ENCODE measurements around the gene NCOA1. TPM values are rescaled to one million over a fixed set of nuclear protein-coding genes. Genes with fewer than 3 reads are reported as not detected.
"Not testable (repeated sequence)": the region's sequence is repeated elsewhere in the genome, so short reads cannot be mapped to it uniquely, and the experiment has no call there.

Gene NCOA1
- total RNA-seq, 2 experiments from 2014 or later, result 6.1 to 12.1 TPM

- peaks cover 13% of the 10 kb centered on the region for H3K4me1 ChIP-seq (ENCODE audit: insufficient read depth, low read length, poor library complexity, severe bottlenecking)
- H3K79me2 ChIP-seq (ENCODE audit: insufficient read depth, low read depth, low read length), result peaks cover 73% of the 10 kb centered on the region
- H3K4me2 ChIP-seq (ENCODE audit: low read length), result no peak overlapping the region
- no peak for TF ChIP-seq EZH2phosphoT487 (IDR thresholded peaks at IDR 0.05; ENCODE audit: borderline replicate concordance, low read depth, low read length)
- no peak for TF ChIP-seq CTCF (conservative IDR thresholded peaks at IDR 0.05; ENCODE audit: low read length)
- H3K9me2 ChIP-seq (ENCODE audit: insufficient read depth, low read length), result no peaks in the 10 kb centered on the region
- H4K20me1 ChIP-seq (ENCODE audit: insufficient read depth, low read length), result peaks cover 6% of the 10 kb centered on the region; the same call in 1 of the 2 replicates
- no peaks in the 10 kb centered on the region for H3K9me3 ChIP-seq (ENCODE audit: low read length)
- CTCF ChIA-PET (ENCODE audit: unreplicated experiment), result no interaction called here
- H2AFZ ChIP-seq (ENCODE audit: low read length), result no peak overlapping the region
- BruUV-seq (replicated peaks), result no TSS peak
- peaks cover 66% of the 10 kb centered on the region for H3K36me3 ChIP-seq (ENCODE audit: insufficient read depth, low read length)
- DNase-seq (ENCODE audit: low spot score), result no peak
- H3K4me3 ChIP-seq (ENCODE audit: low read depth, low read length, poor library complexity, severe bottlenecking), result no peak overlapping the region
- H3K27ac ChIP-seq (ENCODE audit: low read depth, low read length, poor library complexity, severe bottlenecking), result no peak overlapping the region
- POLR2A ChIA-PET, result interaction anchor here (0.7 to 1.7 kb wide), 2 partner anchors 23 to 876 kb away, joined by 3 to 5 read pairs; no protein-coding TSS in a partner anchor
- intact Hi-C loops (cut with micrococcal nuclease; ENCODE audit: unreplicated experiment), result no loop called here
Measured at GRCh38 chr2:24797644-24798043, 306.6 kb downstream of the NCOA1 start.

GRCh38 chr2:24800487-24800886, 309.4 kb downstream of the NCOA1 start:
- H3K27ac ChIP-seq (ENCODE audit: low read depth, low read length, poor library complexity, severe bottlenecking); H3K4me2 ChIP-seq (ENCODE audit: low read length); H3K4me1 ChIP-seq (ENCODE audit: insufficient read depth, low read length, poor library complexity, severe bottlenecking); H2AFZ ChIP-seq (ENCODE audit: low read length); DNase-seq (ENCODE audit: low spot score); BruUV-seq (replicated peaks); H3K4me3 ChIP-seq (ENCODE audit: low read depth, low read length, poor library complexity, severe bottlenecking); H4K20me1 ChIP-seq (ENCODE audit: insufficient read depth, low read length); H3K9me3 ChIP-seq (ENCODE audit: low read length); H3K9me2 ChIP-seq (ENCODE audit: insufficient read depth, low read length); CTCF ChIA-PET (ENCODE audit: unreplicated experiment); intact Hi-C loops (cut with micrococcal nuclease; ENCODE audit: unreplicated experiment); POLR2A ChIA-PET: not testable (repeated sequence)
- Histone ChIP-seq H3K79me2 (ENCODE audit: insufficient read depth, low read depth, low read length) (peaks cover 51% of the 10 kb centered on the region), H3K36me3 (ENCODE audit: insufficient read depth, low read length) (peaks cover 60% of the 10 kb centered on the region)

GRCh38 chr2:24805811-24806660, 315.0 kb downstream of the NCOA1 start:
- peaks cover 60% of the 10 kb centered on the region for H3K36me3 ChIP-seq (ENCODE audit: insufficient read depth, low read length)
- BruUV-seq (replicated peaks); H3K9me2 ChIP-seq (ENCODE audit: insufficient read depth, low read length); intact Hi-C loops (cut with micrococcal nuclease; ENCODE audit: unreplicated experiment); H3K9me3 ChIP-seq (ENCODE audit: low read length); H2AFZ ChIP-seq (ENCODE audit: low read length); H3K4me2 ChIP-seq (ENCODE audit: low read length); H3K27ac ChIP-seq (ENCODE audit: low read depth, low read length, poor library complexity, severe bottlenecking); H3K4me3 ChIP-seq (ENCODE audit: low read depth, low read length, poor library complexity, severe bottlenecking); DNase-seq (ENCODE audit: low spot score); CTCF ChIA-PET (ENCODE audit: unreplicated experiment): not testable (repeated sequence)
- H3K79me2 ChIP-seq (ENCODE audit: insufficient read depth, low read depth, low read length), result peaks cover 51% of the 10 kb centered on the region
- POLR2A ChIA-PET, result interaction anchor here (0.7 kb wide), 1 partner anchor 712 kb away, joined by 3 read pairs; no protein-coding TSS in a partner anchor
- H3K4me1 ChIP-seq (ENCODE audit: insufficient read depth, low read length, poor library complexity, severe bottlenecking), result peaks cover 11% of the 10 kb centered on the region
- peaks cover 14% of the 10 kb centered on the region; the same call in 1 of the 2 replicates for H4K20me1 ChIP-seq (ENCODE audit: insufficient read depth, low read length)

Data from OCI-LY7 (cell line).